HL-60 (cell line): ENCODE results near the gene PTPRG.

Experiments
- DNase-seq, 2 experiments: peaks; one replicate each; pipeline ENCODE4 v3.0.0-alpha.2; 2010 to 2020; ENCODE audit warnings: low read depth in 1 of 2, low spot score in 1 of 2
- H3K27ac ChIP-seq: fragments of 250-450 bp; sonication (Bioruptor Pico); replicated peaks from 2 replicates; pipeline ENCODE4 v1.5.1; 2020; ENCODE audit warnings: mild to moderate bottlenecking, moderate library complexity
- H3K27me3 ChIP-seq: fragments of 250-450 bp; sonication (Bioruptor Pico); 2 replicates; pipeline ENCODE4 v1.5.1; 2021; ENCODE audit warnings: mild to moderate bottlenecking, moderate library complexity; ENCODE audit not compliant: insufficient read depth, poor library complexity, severe bottlenecking
- H3K4me3 ChIP-seq: replicated peaks from 2 replicates; pipeline ENCODE4 v1.5.1; 2011; ENCODE audit warnings: mild to moderate bottlenecking, control low read depth, low read length; ENCODE audit not compliant: insufficient read depth
- CTCF ChIP-seq: IDR thresholded peaks from one replicate; pipeline ENCODE4 v1.5.1; 2011; ENCODE audit warnings: low read length, control low read depth, inconsistent platforms; ENCODE audit not compliant: insufficient read depth
- GABPA ChIP-seq: IDR thresholded peaks from 2 replicates; pipeline ENCODE4 v1.6.1; 2012; ENCODE audit warnings: low read depth
- POLR2AphosphoS5 ChIP-seq: IDR thresholded peaks from 2 replicates; pipeline ENCODE4 v1.6.1; 2012; ENCODE audit warnings: low read depth
- REST ChIP-seq: IDR thresholded peaks from 2 replicates; pipeline ENCODE4 v1.6.1; 2012; ENCODE audit warnings: low read depth; ENCODE audit not compliant: insufficient replicate concordance
- SPI1 ChIP-seq: IDR thresholded peaks from 2 replicates; pipeline ENCODE4 v1.6.1; 2012; ENCODE audit warnings: low read depth, mild to moderate bottlenecking, borderline replicate concordance

PTPRG gene

GRCh38 chr3:61769266-61769990 is 208.1 kb downstream of the PTPRG start:
- H3K4me3 ChIP-seq: no peak overlapping the region
- H3K27me3 ChIP-seq: no peaks in the 10 kb centered on the region
- no peak for TF ChIP-seq SPI1
- TF ChIP-seq POLR2AphosphoS5: no peak
- no peak for TF ChIP-seq CTCF
- TF ChIP-seq REST: no peak
- TF ChIP-seq GABPA: no peak
- no peak for DNase-seq
- no peak overlapping the region for H3K27ac ChIP-seq

GRCh38 chr3:61771976-61772375 is 210.6 kb downstream of the PTPRG start:
- H3K4me3 ChIP-seq: no peak overlapping the region
- TF ChIP-seq GABPA (no peak), REST (no peak), POLR2AphosphoS5 (no peak), SPI1 (no peak), CTCF (no peak)
- H3K27ac ChIP-seq: no peak overlapping the region
- H3K27me3 ChIP-seq: no peaks in the 10 kb centered on the region
- DNase-seq: no peak

GRCh38 chr3:61772456-61772855 is 211.1 kb downstream of the PTPRG start:
- TF ChIP-seq GABPA (no peak), CTCF (no peak), SPI1 (no peak), REST (no peak), POLR2AphosphoS5 (no peak)
- DNase-seq: no peak
- Histone ChIP-seq H3K27ac (no peak overlapping the region), H3K27me3 (no peaks in the 10 kb centered on the region), H3K4me3 (no peak overlapping the region)
